Rectal smooth muscle tissue (tissue), 1 donor: ENCODE measurements around the gene FAM43B.
A peak's percentile ranks its signal among the peaks of the same experiment; 100 is the strongest.

Source experiments
- H3K27ac ChIP-seq: one replicate; pipeline ENCODE4 v1.7.0; 2013; ENCODE audit warnings: low read depth, low read length, inconsistent platforms
- H3K27me3 ChIP-seq: one replicate; pipeline ENCODE4 v1.7.0; 2013; ENCODE audit warnings: low read length; ENCODE audit not compliant: control insufficient read depth, insufficient read depth
- H3K36me3 ChIP-seq: one replicate; pipeline ENCODE4 v1.7.0; 2013; ENCODE audit warnings: low read length; ENCODE audit not compliant: control insufficient read depth, insufficient read depth
- H3K4me1 ChIP-seq: one replicate; pipeline ENCODE4 v1.7.0; 2013; ENCODE audit warnings: low read length; ENCODE audit not compliant: control insufficient read depth, insufficient read depth
- H3K4me3 ChIP-seq: one replicate; pipeline ENCODE4 v1.7.0; 2013; ENCODE audit warnings: low read length
- H3K9ac ChIP-seq: one replicate; pipeline ENCODE4 v1.7.0; 2013; ENCODE audit warnings: low read length

Gene FAM43B

GRCh38 chr1:20587661-20588053, 35.3 kb downstream of the FAM43B start:
- Histone ChIP-seq H3K27me3 (peaks cover 9% of the 10 kb centered on the region), H3K36me3 (no peaks in the 10 kb centered on the region), H3K27ac (no peak overlapping the region)

GRCh38 chr1:20588634-20589225, 36.4 kb downstream of the FAM43B start, which contains the start of gene CDA:
Gene CDA (plus strand): TSS chr1:20589097. CDS start chr1:20589130, 33 bp downstream.
- Histone ChIP-seq H3K36me3 (no peaks in the 10 kb centered on the region), H3K9ac (no peak within 1 kb of the TSS), H3K27ac (no peak within 1 kb of the TSS), H3K4me3 (peak within 1 kb of the TSS; percentile 25), H3K27me3 (peaks cover 9% of the 10 kb centered on the region), H3K4me1 (no peaks in the 10 kb centered on the region)

More at GRCh38 chr1:20587661-20588053, 35.3 kb downstream of the FAM43B start:
- Histone ChIP-seq H3K9ac (no peak overlapping the region), H3K4me3 (no peak overlapping the region), H3K4me1 (no peaks in the 10 kb centered on the region)

DNA sequence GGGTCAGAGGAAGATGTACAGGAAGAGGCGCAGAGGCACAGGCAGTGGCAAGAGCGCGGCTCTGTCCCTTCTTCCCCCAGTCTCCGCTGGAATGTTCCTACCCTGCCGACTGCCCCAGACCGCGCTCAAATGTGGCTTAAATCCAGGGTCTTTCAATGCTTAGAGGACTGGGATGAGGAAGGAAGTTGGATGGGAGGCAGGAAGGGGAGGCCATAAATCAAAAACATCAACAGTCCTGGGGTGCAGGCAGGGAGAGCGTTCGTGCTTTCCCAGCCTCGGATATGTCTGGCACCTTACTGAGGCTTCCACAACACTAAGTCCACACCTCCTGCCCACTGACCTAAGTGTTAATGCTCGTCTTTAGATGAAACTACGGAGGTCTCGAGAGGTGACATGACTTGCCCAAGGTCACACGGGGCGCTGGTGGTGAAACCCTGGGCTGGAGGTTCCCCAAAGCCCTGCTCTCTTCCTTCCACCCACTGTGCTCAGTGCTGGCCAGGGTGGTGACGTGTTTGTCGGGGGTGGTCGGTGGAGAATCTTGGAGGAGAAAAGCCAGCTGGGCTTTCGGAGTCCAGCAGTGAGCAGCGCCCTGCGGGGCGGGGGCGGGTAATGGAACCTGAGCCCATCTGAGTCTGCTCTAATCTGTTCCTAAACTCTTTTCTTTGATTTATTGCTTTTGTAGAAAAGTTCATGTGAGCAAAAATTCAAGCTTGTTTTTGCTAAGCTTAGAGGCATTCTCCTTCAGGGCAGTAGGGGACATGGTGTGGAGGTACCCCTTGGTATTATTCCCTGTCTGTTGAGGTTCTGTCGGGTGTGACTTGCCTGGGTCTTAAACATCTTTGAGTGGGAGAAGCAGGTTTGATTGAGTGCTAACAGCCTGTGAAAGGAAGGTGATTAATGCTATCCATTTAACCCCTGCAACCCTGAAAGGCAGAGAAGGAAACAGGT, 37.2 kb downstream of the FAM43B start:
- peak overlapping the region; percentile 25 for H3K4me3 ChIP-seq
- H3K27ac ChIP-seq = no peak overlapping the region
- H3K9ac ChIP-seq = no peak overlapping the region
- no peaks in the 10 kb centered on the region for H3K4me1 ChIP-seq
- H3K36me3 ChIP-seq = no peaks in the 10 kb centered on the region
- H3K27me3 ChIP-seq = peaks cover 9% of the 10 kb centered on the region

- H3K4me1 ChIP-seq = no peaks in the 10 kb centered on the region
- no peak overlapping the region for H3K9ac ChIP-seq
- no peaks in the 10 kb centered on the region for H3K36me3 ChIP-seq
- H3K27me3 ChIP-seq = peaks cover 9% of the 10 kb centered on the region
- no peak overlapping the region for H3K4me3 ChIP-seq
- no peak overlapping the region for H3K27ac ChIP-seq
Measured at GRCh38 chr1:20590306-20590777, 38.0 kb downstream of the FAM43B start.

- no peaks in the 10 kb centered on the region for H3K4me1 ChIP-seq
- H3K36me3 ChIP-seq = no peaks in the 10 kb centered on the region
- peaks cover under 1% of the 10 kb centered on the region for H3K27me3 ChIP-seq
- H3K9ac ChIP-seq = no peak overlapping the region
- no peak overlapping the region for H3K27ac ChIP-seq
- H3K4me3 ChIP-seq = no peak overlapping the region
Measured at GRCh38 chr1:20593756-20594155, 41.4 kb downstream of the FAM43B start.

DNA sequence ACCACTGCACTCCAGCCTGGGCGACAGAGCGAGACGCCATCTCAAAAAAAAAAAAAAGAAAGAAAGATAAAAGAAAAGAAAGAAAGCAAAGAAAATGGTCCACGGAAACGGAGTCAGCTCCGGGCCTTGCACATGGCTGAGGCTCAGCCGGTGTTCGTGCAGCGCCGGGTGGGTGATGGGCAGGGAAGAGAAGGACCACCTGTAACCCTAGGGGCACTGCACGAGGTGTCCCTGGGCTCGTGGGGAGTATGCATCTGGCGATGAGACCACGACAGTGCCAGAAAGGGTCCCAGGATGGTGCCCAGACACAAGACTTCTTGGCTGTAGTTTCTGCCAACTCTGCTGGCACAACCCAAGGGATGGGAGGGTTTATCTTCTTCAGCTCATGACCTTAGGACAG, 42.4 kb downstream of the FAM43B start:
- H3K4me1 ChIP-seq = no peaks in the 10 kb centered on the region
- H3K27ac ChIP-seq = no peak overlapping the region
- H3K4me3 ChIP-seq = no peak overlapping the region
- no peak overlapping the region for H3K9ac ChIP-seq
- no peaks in the 10 kb centered on the region for H3K27me3 ChIP-seq
- H3K36me3 ChIP-seq = no peaks in the 10 kb centered on the region

DNA sequence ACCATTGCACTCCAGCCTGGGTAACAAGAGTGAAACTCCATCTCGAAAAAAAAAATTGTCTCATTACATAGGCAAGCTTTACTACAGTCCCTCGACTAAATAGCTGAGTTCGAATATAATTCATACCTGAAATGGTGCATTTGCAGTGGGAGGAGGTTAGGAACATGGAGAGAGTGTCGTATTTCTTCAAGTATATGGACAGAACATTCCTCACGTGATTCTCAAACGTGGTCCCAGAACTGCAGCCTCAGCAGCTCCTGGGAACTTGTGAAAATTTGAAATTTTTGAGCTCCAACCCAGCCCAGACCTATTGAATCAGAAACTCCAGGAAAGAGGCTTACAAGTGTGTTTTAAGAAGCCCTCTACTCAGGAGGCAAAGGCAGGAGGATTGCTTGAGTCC, 43.7 kb downstream of the FAM43B start:
- no peak overlapping the region for H3K27ac ChIP-seq
- no peaks in the 10 kb centered on the region for H3K27me3 ChIP-seq
- no peaks in the 10 kb centered on the region for H3K4me1 ChIP-seq

DNA sequence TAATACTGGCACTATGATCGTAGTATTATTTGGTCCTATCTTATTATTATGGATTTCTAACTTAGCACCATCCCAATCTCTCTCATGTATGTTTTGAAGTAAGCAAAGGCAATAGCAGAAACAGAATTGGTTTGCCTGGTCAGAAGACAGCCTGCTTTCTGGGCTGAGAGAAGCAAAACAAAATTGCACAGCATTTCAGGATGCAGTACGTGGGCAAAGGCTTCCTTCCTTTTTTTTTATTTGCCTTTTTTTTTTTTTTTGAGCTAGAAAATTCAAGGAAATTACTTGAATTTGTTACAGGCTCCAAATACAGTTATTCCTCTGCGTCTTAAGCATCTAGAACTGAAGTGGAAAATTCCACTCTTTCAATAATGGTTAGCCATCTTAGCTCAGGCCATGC, 45.3 kb downstream of the FAM43B start:
- Histone ChIP-seq H3K27ac (no peak overlapping the region), H3K9ac (no peak overlapping the region), H3K4me1 (no peaks in the 10 kb centered on the region), H3K36me3 (no peaks in the 10 kb centered on the region), H3K4me3 (no peak overlapping the region), H3K27me3 (no peaks in the 10 kb centered on the region)

More for the DNA sequence above, 43.7 kb downstream of the FAM43B start:
- H3K4me3 ChIP-seq = no peak overlapping the region
- no peak overlapping the region for H3K9ac ChIP-seq
- no peaks in the 10 kb centered on the region for H3K36me3 ChIP-seq

GRCh38 chr1:20600156-20600555, 47.8 kb downstream of the FAM43B start:
- H3K27ac ChIP-seq = no peak overlapping the region
- H3K36me3 ChIP-seq = no peaks in the 10 kb centered on the region
- H3K27me3 ChIP-seq = no peaks in the 10 kb centered on the region
- H3K9ac ChIP-seq = no peak overlapping the region
- no peak overlapping the region for H3K4me3 ChIP-seq
- no peaks in the 10 kb centered on the region for H3K4me1 ChIP-seq

GRCh38 chr1:20601129-20601825, 48.9 kb downstream of the FAM43B start:
- no peaks in the 10 kb centered on the region for H3K27me3 ChIP-seq
- H3K27ac ChIP-seq = no peak overlapping the region
- no peaks in the 10 kb centered on the region for H3K4me1 ChIP-seq

GRCh38 chr1:20602851-20603450, 50.6 kb downstream of the FAM43B start:
- Histone ChIP-seq H3K4me1 (no peaks in the 10 kb centered on the region), H3K4me3 (no peak overlapping the region), H3K27me3 (no peaks in the 10 kb centered on the region), H3K36me3 (no peaks in the 10 kb centered on the region), H3K9ac (no peak overlapping the region), H3K27ac (no peak overlapping the region)

More at GRCh38 chr1:20601129-20601825, 48.9 kb downstream of the FAM43B start:
- no peak overlapping the region for H3K9ac ChIP-seq
- no peak overlapping the region for H3K4me3 ChIP-seq
- H3K36me3 ChIP-seq = no peaks in the 10 kb centered on the region
